ENCODE results near the gene PASD1.

PASD1 gene

DNA sequence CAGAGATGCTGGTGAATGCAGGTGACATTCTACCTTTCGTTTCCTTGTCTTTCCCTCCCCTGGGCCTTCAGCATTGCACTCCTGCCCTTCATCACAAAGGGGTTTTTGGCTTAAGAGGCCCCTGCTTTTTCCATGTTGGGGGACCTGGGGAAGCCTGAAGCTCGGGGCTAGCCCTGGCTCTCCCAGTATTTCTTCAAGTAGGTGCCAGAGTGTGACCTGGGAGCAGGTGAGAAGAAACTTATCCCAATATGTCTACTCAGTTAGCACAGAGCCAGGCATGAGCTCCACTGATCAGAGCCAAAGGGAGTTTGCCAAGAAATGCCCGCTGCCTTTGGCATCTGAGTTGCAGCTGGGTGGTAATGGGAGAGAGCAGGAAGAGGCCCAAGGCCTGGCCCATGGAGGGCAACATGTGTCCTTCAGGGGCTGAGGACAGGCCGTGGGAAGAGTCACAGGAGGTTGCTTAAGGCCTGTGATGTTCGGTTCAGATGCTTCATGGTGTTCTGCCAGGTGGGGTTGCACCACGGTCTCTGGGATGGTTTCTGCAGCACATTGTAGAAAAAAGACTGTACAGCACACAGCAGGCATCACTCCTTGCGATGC lies 139.4 kb downstream of the PASD1 start:
- DNase-seq, result no peak

DNA sequence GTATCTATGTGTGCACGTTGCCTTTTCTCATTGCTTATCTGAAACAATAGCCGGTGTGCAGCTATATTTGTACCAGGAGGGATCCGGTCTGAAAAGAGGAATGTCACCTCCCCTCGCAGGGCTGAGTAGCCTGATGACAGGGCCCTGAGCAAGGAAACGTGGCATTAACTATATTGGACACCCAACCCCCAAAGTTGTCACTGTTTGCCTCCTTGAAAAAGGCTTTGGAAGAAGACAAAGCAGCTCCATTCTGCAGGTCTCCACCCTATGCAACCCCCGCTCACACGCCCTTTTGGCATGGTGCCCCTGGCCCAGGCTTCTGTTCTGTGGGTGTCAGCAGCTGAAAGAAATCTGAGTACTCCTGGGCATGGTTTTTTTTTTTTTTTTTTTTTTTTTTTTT lies 140.0 kb downstream of the PASD1 start:
- DNase-seq, result no peak

GRCh38 chrX:151704041-151704663 lies 140.7 kb downstream of the PASD1 start:
- no peak for DNase-seq

- DNase-seq, result no peak
These were observed 145.3 kb downstream of the PASD1 start for GRCh38 chrX:151708821-151709220.

DNA sequence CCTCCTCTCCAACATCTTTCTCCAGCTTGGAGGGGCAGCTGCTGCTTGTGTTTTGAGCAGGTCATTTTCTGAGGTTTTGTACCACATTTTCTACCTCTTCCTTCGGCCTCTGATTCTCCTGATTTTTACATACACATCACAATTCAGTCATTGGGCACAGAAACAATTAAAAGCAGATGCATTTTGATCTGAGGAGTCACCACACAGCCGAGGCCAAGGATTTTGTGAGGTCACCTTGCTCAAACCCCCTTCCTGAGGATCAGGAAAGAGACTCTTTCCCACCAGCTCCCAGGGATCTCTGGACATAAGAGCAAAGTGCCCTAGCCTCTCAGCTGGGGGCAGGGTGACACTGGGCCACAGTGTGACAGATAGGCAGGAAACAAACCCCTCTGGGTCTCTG lies 147.0 kb downstream of the PASD1 start:
- DNase-seq, result no peak

GRCh38 chrX:151711154-151711553 lies 147.7 kb downstream of the PASD1 start:
- no peak for DNase-seq

- DNase-seq, result no peak
These were observed 148.3 kb downstream of the PASD1 start for GRCh38 chrX:151711787-151712186.

- no peak for DNase-seq
These were observed 148.8 kb downstream of the PASD1 start for GRCh38 chrX:151712253-151712652.

- no peak for DNase-seq
These were observed 150.4 kb downstream of the PASD1 start for GRCh38 chrX:151713849-151714248.

GRCh38 chrX:151714362-151714761 lies 150.9 kb downstream of the PASD1 start:
- no peak for DNase-seq

GRCh38 chrX:151715752-151716151 lies 152.3 kb downstream of the PASD1 start, which contains the start of gene FATE1:
FATE1 (plus strand) TSS chrX:151716035; CDS start chrX:151716120, 85 bp downstream.
- DNase-seq, result no peak

- DNase-seq, result no peak
These were observed 158.9 kb downstream of the PASD1 start for GRCh38 chrX:151722241-151722846.

DNA sequence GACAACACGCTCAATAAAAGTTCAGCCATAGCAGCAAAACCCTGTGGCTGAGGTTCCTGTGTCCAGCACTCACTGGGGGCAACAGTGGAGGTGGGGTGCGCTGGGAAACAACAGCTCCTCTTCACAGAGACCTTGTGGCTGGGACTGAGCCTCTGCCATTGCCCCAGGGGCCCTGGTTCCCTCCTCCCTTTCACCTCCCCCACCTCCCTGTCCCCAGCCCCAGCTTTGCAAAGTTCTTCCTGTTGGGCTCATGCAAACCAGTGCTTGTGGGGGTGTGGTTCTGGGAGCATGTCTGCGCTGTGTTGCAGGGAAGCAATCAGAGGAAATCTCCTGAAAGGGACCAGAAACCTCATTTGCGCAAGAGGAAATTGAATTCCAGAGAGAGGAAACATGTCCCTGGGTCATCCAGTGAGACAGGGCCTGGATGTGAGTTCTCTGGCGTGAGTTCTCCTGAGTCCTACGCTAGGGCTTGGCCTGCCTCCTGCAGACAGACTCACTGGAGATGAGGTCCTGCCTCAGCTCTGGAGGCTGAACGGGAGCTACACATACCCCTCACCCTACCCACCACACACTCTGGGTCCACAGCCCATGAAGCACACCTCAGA lies 159.8 kb downstream of the PASD1 start:
- DNase-seq, result no peak

GRCh38 chrX:151724563-151725337 lies 161.3 kb downstream of the PASD1 start:
- DNase-seq, result no peak

DNA sequence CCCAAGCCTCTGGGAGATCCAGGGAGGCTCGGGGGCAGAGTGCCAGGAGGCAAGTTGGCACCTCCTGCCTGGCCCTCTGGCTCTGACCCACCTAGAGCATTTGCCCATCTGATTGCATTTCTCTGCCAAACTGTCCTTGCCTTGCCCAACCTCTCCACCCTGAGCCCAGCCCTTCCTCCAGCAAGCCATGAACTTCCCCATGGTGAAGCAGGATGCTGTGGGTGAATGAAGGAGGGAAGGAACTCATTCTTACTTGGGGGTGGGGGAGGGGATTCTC lies 161.8 kb downstream of the PASD1 start:
- DNase-seq, result no peak
